H1 (cell line): Measurements from ENCODE around the gene SMTNL1. TPM values are rescaled to one million over a fixed set of nuclear protein-coding genes. Genes with fewer than 3 reads are reported as not detected.

Experiments
- CTCF ChIA-PET: fragments of 300-600 bp; sonication (Branson Sonifier 250); formaldehyde crosslinking; loops from one replicate; lab custom pipeline; 2021; ENCODE audit not compliant: partially characterized antibody; lab: Charles Lee
- POLR2A ChIA-PET: fragments of 300-600 bp; sonication (Branson Sonifier 250); formaldehyde crosslinking; loops from one replicate; lab custom pipeline; 2021; ENCODE audit warnings: inconsistent platforms; ENCODE audit not compliant: partially characterized antibody; lab: Charles Lee
- DNase-seq, 2 experiments: peaks; one replicate each; pipeline versions ENCODE4 v3.0.0 to v3.0.0-alpha.2; 2010 to 2022; ENCODE audit warnings: low spot score in 2 of 2, low read depth in 1 of 2, mixed read lengths in 1 of 2
- FAIRE-seq: peaks from 2 replicates; lab custom pipeline; 2011; peaks lifted over from hg19 to GRCh38; lab: Jason Lieb, UNC
- H2AFZ ChIP-seq: 2 replicates; pipeline ENCODE4 v1.8.1; 2012; ENCODE audit warnings: low read length, inconsistent platforms
- H2AK5ac ChIP-seq: 2 replicates; pipeline ENCODE4 v1.6.1; 2013; ENCODE audit warnings: low read depth, low read length
- H2BK120ac ChIP-seq: replicated peaks from 2 replicates; pipeline ENCODE3; 2013; ENCODE audit warnings: low read depth, low read length, inconsistent platforms
- H2BK12ac ChIP-seq: 2 replicates; pipeline ENCODE4 v1.6.1; 2013; ENCODE audit warnings: low read depth, low read length
- H2BK15ac ChIP-seq: 2 replicates; pipeline ENCODE4 v1.6.1; 2013; ENCODE audit warnings: low read length
- H2BK20ac ChIP-seq: 2 replicates; pipeline ENCODE4 v1.6.1; 2013; ENCODE audit warnings: low read length
- H2BK5ac ChIP-seq: 2 replicates; pipeline ENCODE4 v1.6.1; 2013; ENCODE audit warnings: low read depth, low read length
- H3K14ac ChIP-seq: 2 replicates; pipeline ENCODE4 v1.6.1; 2013; ENCODE audit warnings: inconsistent platforms; ENCODE audit not compliant: insufficient read length
- H3K18ac ChIP-seq: 2 replicates; pipeline ENCODE4 v1.6.1; 2013; ENCODE audit warnings: low read length; ENCODE audit errors: extremely low read depth
- H3K23ac ChIP-seq: 2 replicates; pipeline ENCODE4 v1.6.1; 2013; ENCODE audit warnings: inconsistent platforms; ENCODE audit not compliant: insufficient read length
- H3K23me2 ChIP-seq: 2 replicates; pipeline ENCODE4 v1.6.1; 2013; ENCODE audit warnings: low read depth, low read length
- H3K27ac ChIP-seq: 2 replicates; pipeline ENCODE4 v1.6.1; 2011; ENCODE audit warnings: low read depth, low read length, inconsistent platforms
- H3K27me3 ChIP-seq, 4 experiments: replicated peaks in 1 of 4; 1 replicate in 1 of 4; 2 replicates in 3 of 4; pipeline versions ENCODE4 v1.6.1 to v1.8.1; 2011 to 2013; ENCODE audit warnings: low read length in 3 of 4, mild to moderate bottlenecking in 3 of 4, inconsistent platforms in 2 of 4, mixed read lengths in 2 of 4, moderate library complexity in 1 of 4; ENCODE audit not compliant: control insufficient read depth in 3 of 4, insufficient read depth in 3 of 4; ENCODE audit errors: extremely low read depth in 1 of 4
- H3K36me3 ChIP-seq, 4 experiments: 2 replicates each; pipeline versions ENCODE4 v1.6.1 to v1.8.1; 2011 to 2013; ENCODE audit warnings: mild to moderate bottlenecking in 4 of 4, low read length in 3 of 4, moderate library complexity in 2 of 4, control low read depth in 1 of 4, inconsistent platforms in 1 of 4; ENCODE audit not compliant: insufficient read depth in 4 of 4, control insufficient read depth in 2 of 4
- H3K4ac ChIP-seq: replicated peaks from 2 replicates; pipeline ENCODE3; 2013; ENCODE audit warnings: low read length, low read depth, mixed read lengths, inconsistent platforms; ENCODE audit not compliant: insufficient read length
- H3K4me1 ChIP-seq, 4 experiments: replicated peaks in 1 of 4; 1 replicate in 1 of 4; 2 replicates in 3 of 4; pipeline versions ENCODE4 v1.6.1 to v1.8.1; 2011 to 2013; ENCODE audit warnings: low read length in 3 of 4, inconsistent platforms in 2 of 4, mixed read lengths in 1 of 4; ENCODE audit not compliant: insufficient read depth in 4 of 4, control insufficient read depth in 3 of 4
- H3K4me2 ChIP-seq, 2 experiments: 2 replicates each; pipeline versions ENCODE4 v1.6.1 to v1.8.1; 2011 to 2013; ENCODE audit warnings: low read depth in 2 of 2, low read length in 2 of 2, control low read depth in 1 of 2, inconsistent platforms in 1 of 2, mild to moderate bottlenecking in 1 of 2; ENCODE audit not compliant: insufficient read depth in 1 of 2
- H3K4me3 ChIP-seq, 4 experiments: fragments of 200-600, 300-600 bp in 1 of 4; sonication (generic), shearing (Covaris generic), sonication (Bioruptor Twin) in 1 of 4; 2 replicates each; pipeline versions ENCODE4 v1.5.1 to v1.8.1; 2011 to 2016; ENCODE audit warnings: low read length in 4 of 4, low read depth in 3 of 4, control low read depth in 2 of 4, inconsistent platforms in 2 of 4, mild to moderate bottlenecking in 2 of 4, mixed read lengths in 1 of 4, moderate library complexity in 1 of 4; ENCODE audit not compliant: insufficient read depth in 2 of 4; ENCODE audit errors: extremely low read depth in 1 of 4
- H3K56ac ChIP-seq: replicated peaks from 2 replicates; pipeline ENCODE3; 2013; ENCODE audit warnings: low read depth, mild to moderate bottlenecking, mixed read lengths, low read length, inconsistent platforms; ENCODE audit not compliant: insufficient read length
- H3K79me1 ChIP-seq: 2 replicates; pipeline ENCODE4 v1.6.1; 2013; ENCODE audit warnings: low read depth, low read length, control low read depth
- H3K79me2 ChIP-seq, 2 experiments: 2 replicates each; pipeline versions ENCODE4 v1.6.1 to v1.8.1; 2012 to 2013; ENCODE audit warnings: low read length in 2 of 2, mild to moderate bottlenecking in 2 of 2, inconsistent platforms in 1 of 2; ENCODE audit not compliant: insufficient read depth in 2 of 2, control insufficient read depth in 1 of 2
- H3K9ac ChIP-seq, 4 experiments: replicated peaks in 1 of 4; 1 replicate in 1 of 4; 2 replicates in 3 of 4; pipeline versions ENCODE4 v1.6.1 to v1.8.1; 2011 to 2013; ENCODE audit warnings: low read depth in 3 of 4, low read length in 3 of 4, control low read depth in 2 of 4, mild to moderate bottlenecking in 2 of 4, moderate library complexity in 2 of 4, inconsistent platforms in 1 of 4; ENCODE audit errors: extremely low read depth in 1 of 4
- H3K9me3 ChIP-seq, 2 experiments: 2 replicates each; pipeline versions ENCODE4 v1.6.1 to v1.8.1; 2012 to 2013; ENCODE audit warnings: mild to moderate bottlenecking in 2 of 2, moderate library complexity in 2 of 2, control low read depth in 1 of 2, inconsistent platforms in 1 of 2, low read depth in 1 of 2, low read length in 1 of 2, mixed read lengths in 1 of 2; ENCODE audit not compliant: insufficient read depth in 2 of 2
- H4K20me1 ChIP-seq, 2 experiments: replicated peaks in 1 of 2; 2 replicates each; pipeline versions ENCODE3 to v1.8.1; 2011 to 2013; ENCODE audit warnings: inconsistent platforms in 2 of 2, low read length in 2 of 2, mild to moderate bottlenecking in 1 of 2; ENCODE audit not compliant: insufficient read depth in 2 of 2, control insufficient read depth in 1 of 2
- H4K5ac ChIP-seq: 2 replicates; pipeline ENCODE4 v1.6.1; 2013; ENCODE audit warnings: low read length, low read depth, mixed read lengths, inconsistent platforms; ENCODE audit not compliant: insufficient read length
- H4K8ac ChIP-seq: 2 replicates; pipeline ENCODE4 v1.8.0; 2013; ENCODE audit warnings: mild to moderate bottlenecking, moderate library complexity, low read length, inconsistent platforms; ENCODE audit not compliant: insufficient read depth; ENCODE audit errors: extremely low read depth
- H4K91ac ChIP-seq: replicated peaks from 2 replicates; pipeline ENCODE3; 2013; ENCODE audit warnings: low read length, mixed read lengths, inconsistent platforms; ENCODE audit not compliant: insufficient read length
- GABPA ChIP-seq: IDR thresholded peaks from 2 replicates; pipeline ENCODE4 v1.6.1; 2011; ENCODE audit warnings: mild to moderate bottlenecking, low read length, moderate library complexity, borderline replicate concordance; ENCODE audit not compliant: insufficient read depth
- PHF8 ChIP-seq: fragments of 200-600 bp; sonication (generic); conservative IDR thresholded peaks from 2 replicates; pipeline ENCODE4 v1.7.1; 2012; ENCODE audit warnings: low read depth, mild to moderate bottlenecking, inconsistent platforms, low read length, moderate library complexity
- WGBS, 2 experiments: shearing (Covaris generic) in 1 of 2; methylation state at CpG; one replicate each; pipeline versions ENCODE4 v1.1.6 to v1.1.7; 2013 to 2015; ENCODE audit warnings: low lambda C conversion rate in 2 of 2, mixed read lengths in 2 of 2, inconsistent platforms in 1 of 2, low coverage in 1 of 2, missing lambda C conversion rate in 1 of 2; ENCODE audit not compliant: insufficient replicate concordance in 2 of 2, insufficient coverage in 1 of 2, insufficient read length in 1 of 2; ENCODE audit errors: extremely low coverage in 1 of 2, missing lambda C conversion rate in 1 of 2; 5-methylcytosine and 5-hydroxymethylcytosine counted together
- polyA plus RNA-seq, 7 experiments: library from polyadenylated mRNA; depleted of rRNA in 3 of 7; stranded (reverse) in 5 of 7; unstranded in 2 of 7; fragments of >200 nt in 5 of 7; fragments of 200-250 nt in 2 of 7; gene quantifications; 1 replicate in 5 of 7; 2 replicates in 1 of 7; 4 replicates in 1 of 7; pipeline versions ENCODE4 v1.2.1 to v1.2.3, GENCODE V29; 2011 to 2013; ENCODE audit warnings: missing spikeins in 2 of 7, mixed read lengths in 2 of 7
- total RNA-seq: library from RNA; stranded (reverse); fragmentation: NEBNext Ultra II Directional; extraction: Animal tissue kit (Norgen Biotek cat#: 25700); gene quantifications from 2 replicates; pipeline ENCODE4 v1.2.1, GENCODE V29; 2021

The SMTNL1 gene
- total and polyA plus RNA-seq, 2 of the 8 experiments (the other 6 are each of a cell fraction or from before 2014, with no cell fraction given): 0.18 TPM; not detected in 1

- Histone ChIP-seq H3K56ac (peak overlapping the region; percentile 19), H2BK120ac (peak overlapping the region; percentile 55), H2AK5ac (no peak overlapping the region), H2BK20ac (no peak overlapping the region), H3K4ac (no peak overlapping the region), H3K79me2 (peaks cover 0 to 17% of the 10 kb centered on the region in 2 experiments; a peak in 2 of 4 replicates), H2BK5ac (0 out of 2 replicates have a peak overlapping the region, but pooled peaks have one; percentile 18), H3K23me2 (peaks cover 6% of the 10 kb centered on the region; the same call in 1 of the 2 replicates), H3K23ac (no peak overlapping the region), H2AFZ (peak overlapping the region; percentile 10; the same call in 1 of the 2 replicates), H4K8ac (peak overlapping the region; percentile 53; the same call in 1 of the 2 replicates), H3K36me3 (no peaks in the 10 kb centered on the region), H4K91ac (peak overlapping the region; percentile 92), H2BK15ac (no peak overlapping the region), H3K18ac (peak overlapping the region; percentile 93; the same call in 1 of the 2 replicates), H3K9ac (peak overlapping the region; percentile 51 to 90 (median 70)), H4K5ac (peak overlapping the region; percentile 21), H2BK12ac (0 out of 2 replicates have a peak overlapping the region, but pooled peaks have one; percentile 44), H3K27ac (no peak overlapping the region), H4K20me1 (peaks cover 0 to under 1% of the 10 kb centered on the region in 2 experiments), H3K4me2 (peak overlapping the region; percentile 85 to 91), H3K4me1 (peaks cover 2 to 12% (median 4%) of the 10 kb centered on the region in 4 experiments; a peak in 6 of 7 replicates), H3K9me3 (no peaks in the 10 kb centered on the region), H3K79me1 (no peaks in the 10 kb centered on the region), H3K4me3 (peak overlapping the region; percentile 41 to 89 (median 83)), H3K14ac (peak overlapping the region; percentile 74), H3K27me3 (no peaks in the 10 kb centered on the region)
- POLR2A ChIA-PET: interaction anchor here (0.7 to 9.7 kb wide), 21 partner anchors 9 to 141 kb away, joined by 3 to 591 read pairs (median 5); partner anchors contain the start of genes RTN4RL2, SERPING1, YPEL4 and ZDHHC5
- TF ChIP-seq PHF8 (peak; percentile 4; the same call in 1 of the 2 replicates), GABPA (no peak)
- 25% methylated on average over 11 of the region's 15 CpGs; no CpG with 5 or more reads in 1 of the 2 experiments for WGBS, 2 experiments
- DNase-seq (no peak), FAIRE-seq (no peak)
- CTCF ChIA-PET: interaction anchor here (0.6 to 9.6 kb wide), 26 partner anchors 9 to 181 kb away, joined by 3 to 357 read pairs (median 4); partner anchors contain the start of genes CLP1 and SERPING1
These were observed 29.6 kb downstream of the SMTNL1 start for GRCh38 chr11:57566905-57567514.
